SK-N-DZ (cell line): ENCODE results near the gene FBXO46. TPM values are rescaled to one million over a fixed set of nuclear protein-coding genes. Genes with fewer than 3 reads are reported as not detected.

Experiments
- DNase-seq: peaks from one replicate; pipeline ENCODE4 v3.0.0-alpha.2; 2015; ENCODE audit warnings: low spot score
- polyA plus RNA-seq, 2 experiments: library from polyadenylated mRNA; depleted of rRNA; stranded (reverse); fragments of >200 nt; gene quantifications; 2 replicates each; pipeline ENCODE4 v1.2.3, GENCODE V29; 2014

The FBXO46 gene, protein sequence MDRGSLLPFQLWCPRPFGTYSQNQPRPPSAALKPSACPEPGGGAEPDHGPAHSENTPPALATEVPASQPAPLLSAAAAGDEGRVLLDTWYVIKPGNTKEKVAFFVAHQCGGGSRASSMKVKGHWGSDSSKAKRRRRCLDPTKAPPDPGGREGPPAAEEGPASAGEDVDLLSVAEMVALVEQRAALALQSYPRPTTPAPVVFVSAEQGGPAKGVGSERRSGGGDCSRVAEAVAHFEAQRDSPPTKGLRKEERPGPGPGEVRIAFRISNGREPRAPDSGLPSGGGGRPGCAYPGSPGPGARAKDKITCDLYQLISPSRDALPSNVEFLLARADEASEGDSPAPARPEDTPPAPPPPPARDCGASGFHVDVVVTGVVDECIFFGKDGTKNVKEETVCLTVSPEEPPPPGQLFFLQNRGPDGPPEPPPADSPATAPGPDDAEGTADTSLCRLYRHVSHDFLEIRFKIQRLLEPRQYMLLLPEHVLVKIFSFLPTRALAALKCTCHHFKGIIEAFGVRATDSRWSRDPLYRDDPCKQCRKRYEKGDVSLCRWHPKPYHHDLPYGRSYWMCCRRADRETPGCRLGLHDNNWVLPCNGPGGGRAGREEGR
- polyA plus RNA-seq (2014; cell fraction: cytosol; rRNA removed): 19.3 and 21.5 TPM in 2 replicates
- polyA plus RNA-seq (2014; cell fraction: nucleus; rRNA removed): 14.3 and 17.0 TPM in 2 replicates

- peak; percentile 99 for DNase-seq
Observed at GRCh38 chr19:45730368-45731288, at the start of gene FBXO46. Gene FBXO46 (minus strand): TSS chr19:45730896. CDS start chr19:45713495, 17,401 bp downstream.

DNA sequence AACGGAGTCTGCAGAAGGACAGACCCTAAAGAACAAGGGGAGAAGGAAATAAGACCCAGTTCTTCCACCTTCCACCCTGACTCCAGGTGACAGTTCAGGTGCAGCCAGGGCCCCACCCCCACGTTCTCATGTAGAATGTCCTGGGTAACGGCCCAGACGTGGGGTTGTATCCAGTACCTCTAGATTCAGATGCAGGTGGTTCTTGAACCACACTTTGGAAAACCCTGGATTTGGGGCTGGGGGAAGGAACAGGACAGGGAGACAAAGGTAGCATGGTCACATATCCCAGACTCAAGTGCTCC, 49.4 kb upstream of the FBXO46 start:
- no peak for DNase-seq

DNA sequence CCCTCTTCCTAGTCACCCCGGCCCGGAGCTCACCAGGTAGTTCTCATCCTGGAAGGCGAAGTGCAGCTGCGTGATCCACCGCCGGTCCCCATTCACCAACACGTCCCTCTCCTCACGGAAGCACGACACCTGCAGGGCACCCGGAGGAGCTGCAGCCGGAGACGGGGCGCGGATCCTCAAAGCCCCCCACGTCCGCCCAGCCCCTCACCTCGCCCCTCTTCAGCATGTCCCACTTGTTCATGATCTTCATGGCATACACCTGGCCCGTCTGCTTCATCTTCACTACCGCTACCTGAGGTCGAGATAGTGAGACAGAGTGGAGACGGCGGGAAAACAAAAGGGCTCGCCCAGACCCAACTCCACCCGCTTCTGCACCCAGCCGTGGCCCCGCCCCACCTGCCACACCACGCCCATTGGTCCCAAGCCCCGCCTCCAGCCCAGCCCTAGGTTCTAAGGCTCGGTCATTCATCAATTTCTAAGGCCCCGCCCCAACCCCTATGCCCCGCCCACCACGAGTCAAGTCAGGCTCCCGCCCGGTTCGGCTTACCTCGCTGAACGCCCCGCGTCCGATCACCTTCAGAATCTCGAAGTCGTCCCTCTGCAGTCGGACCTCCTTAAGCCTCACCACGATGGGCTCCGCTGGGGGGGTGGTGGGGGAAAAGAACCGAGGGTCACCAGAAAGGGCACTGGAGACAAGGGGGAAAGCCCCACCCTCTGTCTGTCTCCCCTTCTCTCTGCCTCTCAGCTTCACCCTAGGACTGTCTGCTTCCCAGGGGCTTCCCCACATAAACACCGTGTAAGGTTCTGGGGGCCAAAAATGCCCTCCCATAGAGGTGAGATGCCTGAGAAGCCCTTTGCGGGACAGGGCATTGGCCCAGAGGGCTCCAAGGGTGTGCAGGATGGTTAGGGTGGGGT, 48.8 kb upstream of the FBXO46 start:
- DNase-seq: no peak

DNA sequence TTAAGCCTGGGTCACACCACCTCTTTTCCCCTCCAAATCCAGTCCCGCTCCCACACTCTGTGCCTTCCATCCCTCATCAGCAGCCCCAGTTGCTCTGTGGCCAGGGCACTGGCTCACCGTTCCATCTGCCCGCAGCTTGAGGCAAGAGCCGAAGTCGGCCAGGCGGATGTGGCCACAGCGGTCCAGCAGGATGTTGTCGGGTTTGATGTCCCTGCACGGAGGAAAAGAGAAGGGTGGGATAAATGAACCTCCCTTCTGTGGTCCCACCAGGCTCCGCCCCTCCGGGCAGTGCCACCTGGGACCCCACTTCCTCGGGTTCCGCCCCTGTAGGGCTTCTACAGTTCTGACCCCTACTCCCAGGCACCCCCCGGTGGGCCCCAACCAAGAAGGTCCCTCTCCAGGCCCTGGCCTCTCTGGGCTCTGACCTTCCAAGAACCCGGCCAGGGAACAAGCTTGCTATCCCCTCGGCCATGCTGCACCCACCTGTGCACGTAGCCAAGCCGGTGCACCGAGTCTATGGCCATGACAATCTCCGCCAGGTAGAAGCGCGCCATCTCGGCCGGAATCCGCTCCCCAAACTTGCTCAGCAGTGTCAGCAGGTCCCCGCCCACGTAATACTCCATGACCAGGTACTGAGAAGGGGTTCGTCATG, 47.4 kb upstream of the FBXO46 start:
- DNase-seq: no peak

- no peak for DNase-seq
Observed at GRCh38 chr19:45777395-45777961, 46.8 kb upstream of the FBXO46 start.

DNA sequence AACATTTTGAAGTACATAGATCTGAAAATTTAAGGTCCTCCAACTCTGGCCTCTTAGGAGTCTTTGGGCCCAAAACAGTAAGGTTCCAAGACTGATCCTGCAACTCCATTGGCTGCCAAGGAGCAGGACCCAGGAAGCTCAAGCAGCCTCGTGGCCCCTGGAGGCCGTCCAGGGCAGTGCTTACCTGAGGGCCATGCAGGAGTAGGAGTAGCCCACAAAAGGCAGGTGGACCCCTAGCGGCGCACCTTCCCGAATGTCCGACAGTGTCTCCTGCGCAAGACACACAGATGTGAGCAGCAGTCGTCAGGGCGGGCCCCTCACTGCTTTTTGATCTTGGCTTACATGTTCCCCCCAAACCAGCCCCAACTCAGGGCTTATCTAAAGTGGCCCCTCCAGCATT, 44.1 kb upstream of the FBXO46 start:
- no peak for DNase-seq

DNA sequence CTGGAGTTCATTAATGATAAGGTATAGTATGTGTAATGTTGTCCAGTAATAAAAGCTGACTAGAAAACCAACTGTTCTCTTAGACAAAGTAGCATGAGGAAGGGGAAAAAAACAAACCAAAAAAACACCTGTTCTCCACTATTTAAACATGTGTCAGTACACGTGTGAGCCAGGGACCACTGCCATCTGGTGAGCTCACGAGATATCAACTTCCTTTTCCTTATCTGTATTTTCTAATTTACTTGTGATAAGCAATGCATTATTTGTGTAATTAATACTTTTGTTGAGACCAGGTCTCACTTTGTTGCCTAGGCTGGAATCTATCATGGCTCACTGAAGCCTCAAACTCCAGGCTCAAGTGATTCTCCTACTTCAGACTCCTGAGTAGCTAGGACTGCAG, 42.7 kb upstream of the FBXO46 start:
- DNase-seq: no peak

GRCh38 chr19:45772912-45773311, 42.2 kb upstream of the FBXO46 start:
- DNase-seq: no peak

GRCh38 chr19:45772130-45772840, 41.6 kb upstream of the FBXO46 start:
- no peak for DNase-seq

DNA sequence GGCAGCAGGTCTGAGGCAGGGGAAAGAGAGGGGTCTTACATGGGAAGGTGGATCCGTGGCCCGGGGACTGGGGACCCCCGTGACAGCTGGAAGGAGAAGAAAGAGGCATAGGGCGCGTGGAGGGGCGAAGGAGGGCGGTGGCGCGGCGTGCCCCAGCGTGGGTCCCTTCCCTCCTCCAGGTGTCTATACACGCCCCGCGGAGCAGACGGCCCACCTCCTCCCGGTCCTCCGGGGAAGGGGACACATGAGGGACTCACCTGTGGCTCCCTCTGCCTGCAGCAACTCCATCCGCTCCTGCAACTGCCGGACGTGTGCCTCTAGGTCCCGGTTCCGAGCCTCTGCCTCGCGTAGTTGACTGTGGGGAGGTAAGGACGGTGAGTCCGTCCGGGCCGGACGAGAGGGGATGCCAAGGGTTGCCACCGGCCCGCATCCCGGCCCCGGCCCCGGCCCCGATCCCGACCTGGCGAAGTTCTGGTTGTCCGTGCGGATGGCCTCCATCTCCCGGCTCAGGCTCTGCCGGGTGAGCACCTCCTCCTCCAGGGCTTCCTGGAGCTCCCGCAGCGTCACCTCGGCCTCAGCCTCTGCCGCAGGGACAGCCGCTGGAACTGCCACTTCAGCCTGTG, 40.7 kb upstream of the FBXO46 start:
- no peak for DNase-seq

DNA sequence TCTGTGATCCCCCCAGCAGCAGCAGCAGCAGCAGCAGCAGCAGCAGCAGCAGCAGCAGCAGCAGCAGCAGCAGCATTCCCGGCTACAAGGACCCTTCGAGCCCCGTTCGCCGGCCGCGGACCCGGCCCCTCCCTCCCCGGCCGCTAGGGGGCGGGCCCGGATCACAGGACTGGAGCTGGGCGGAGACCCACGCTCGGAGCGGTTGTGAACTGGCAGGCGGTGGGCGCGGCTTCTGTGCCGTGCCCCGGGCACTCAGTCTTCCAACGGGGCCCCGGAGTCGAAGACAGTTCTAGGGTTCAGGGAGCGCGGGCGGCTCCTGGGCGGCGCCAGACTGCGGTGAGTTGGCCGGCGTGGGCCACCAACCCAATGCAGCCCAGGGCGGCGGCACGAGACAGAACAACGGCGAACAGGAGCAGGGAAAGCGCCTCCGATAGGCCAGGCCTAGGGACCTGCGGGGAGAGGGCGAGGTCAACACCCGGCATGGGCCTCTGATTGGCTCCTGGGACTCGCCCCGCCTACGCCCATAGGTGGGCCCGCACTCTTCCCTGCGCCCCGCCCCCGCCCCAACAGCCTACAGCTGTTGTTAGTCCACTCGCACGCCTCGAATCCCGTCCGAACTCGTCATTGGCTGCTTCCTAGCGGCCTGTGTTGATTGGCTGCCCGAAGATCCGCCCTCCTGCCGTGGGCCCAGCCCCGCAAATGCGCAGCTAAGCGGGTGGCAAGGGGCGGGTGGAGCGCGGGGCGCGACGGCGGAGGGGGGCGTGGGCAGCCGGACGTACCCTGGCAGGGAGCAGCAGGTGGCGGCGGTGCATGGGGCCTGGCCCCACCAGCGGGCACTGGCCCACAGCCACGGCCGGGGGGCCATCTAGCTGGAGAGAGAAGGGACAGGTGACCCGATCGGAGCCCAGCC, 39.8 kb upstream of the FBXO46 start:
- DNase-seq: peak; percentile 97

- DNase-seq: no peak
Observed at GRCh38 chr19:45769821-45770191, 39.1 kb upstream of the FBXO46 start.

DNA sequence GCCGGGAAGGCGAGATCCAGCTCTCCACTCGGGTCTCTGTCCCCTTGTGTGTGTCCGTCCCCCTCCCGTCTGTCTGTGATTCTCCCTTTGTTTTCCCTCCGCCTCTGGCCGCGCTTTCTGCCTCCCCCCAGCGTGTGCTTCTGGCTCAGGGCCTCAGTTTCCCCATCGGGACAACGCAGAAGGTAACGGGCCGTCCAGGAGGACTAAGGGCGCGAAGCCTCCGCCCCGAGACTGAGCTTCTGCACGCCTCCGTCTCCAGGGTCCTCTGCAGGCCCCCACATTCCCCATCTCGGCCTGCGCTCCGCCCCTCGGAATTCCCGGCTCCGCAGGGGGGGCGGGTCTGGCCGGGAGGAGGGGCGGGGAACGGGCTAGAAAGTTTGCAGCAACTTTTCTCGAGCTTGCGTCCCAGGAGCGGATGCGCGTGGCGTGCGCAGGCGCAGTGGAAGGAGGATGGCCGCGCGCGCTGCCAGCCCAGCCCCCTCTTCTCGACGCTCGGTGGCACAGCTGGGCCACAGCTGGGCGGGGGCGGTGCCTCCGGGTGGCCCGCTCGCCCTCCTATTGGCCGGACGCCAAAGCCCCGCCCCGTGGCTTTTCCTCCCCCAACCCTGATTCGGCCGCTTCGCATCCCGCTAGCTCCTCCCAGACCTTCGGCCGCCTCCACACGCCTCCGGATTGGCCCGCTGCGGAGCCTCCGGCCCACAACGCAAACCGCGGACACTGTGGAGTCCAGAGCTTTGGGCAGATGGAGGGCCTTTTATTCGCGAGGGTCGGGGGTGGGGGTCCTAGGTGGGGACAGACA, 38.5 kb upstream of the FBXO46 start, which contains the start of gene SIX5:
TSS of gene SIX5 (minus strand) at position 269 of the 799 bp plus-strand sequence. CDS start 408 bp downstream, outside the sequence.
- DNase-seq: peak; percentile 93

DNA sequence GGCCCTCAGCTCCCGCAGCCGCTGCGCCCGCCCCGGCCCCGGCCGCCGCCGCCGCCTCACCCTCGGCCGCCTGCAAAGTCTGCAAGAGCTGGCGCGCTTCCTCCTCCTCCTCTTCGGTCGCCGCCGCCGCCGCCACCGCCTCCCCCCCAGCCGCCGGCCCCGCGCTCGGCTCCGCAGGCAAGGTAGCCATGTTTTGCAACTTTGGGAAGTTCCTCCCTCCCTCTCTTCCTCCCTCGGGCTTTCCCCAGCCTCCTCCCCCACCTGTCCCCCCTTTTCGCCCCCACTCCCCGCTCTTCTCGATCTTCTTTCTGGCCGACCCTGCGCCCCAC, 37.9 kb upstream of the FBXO46 start:
- DNase-seq: no peak

DNA sequence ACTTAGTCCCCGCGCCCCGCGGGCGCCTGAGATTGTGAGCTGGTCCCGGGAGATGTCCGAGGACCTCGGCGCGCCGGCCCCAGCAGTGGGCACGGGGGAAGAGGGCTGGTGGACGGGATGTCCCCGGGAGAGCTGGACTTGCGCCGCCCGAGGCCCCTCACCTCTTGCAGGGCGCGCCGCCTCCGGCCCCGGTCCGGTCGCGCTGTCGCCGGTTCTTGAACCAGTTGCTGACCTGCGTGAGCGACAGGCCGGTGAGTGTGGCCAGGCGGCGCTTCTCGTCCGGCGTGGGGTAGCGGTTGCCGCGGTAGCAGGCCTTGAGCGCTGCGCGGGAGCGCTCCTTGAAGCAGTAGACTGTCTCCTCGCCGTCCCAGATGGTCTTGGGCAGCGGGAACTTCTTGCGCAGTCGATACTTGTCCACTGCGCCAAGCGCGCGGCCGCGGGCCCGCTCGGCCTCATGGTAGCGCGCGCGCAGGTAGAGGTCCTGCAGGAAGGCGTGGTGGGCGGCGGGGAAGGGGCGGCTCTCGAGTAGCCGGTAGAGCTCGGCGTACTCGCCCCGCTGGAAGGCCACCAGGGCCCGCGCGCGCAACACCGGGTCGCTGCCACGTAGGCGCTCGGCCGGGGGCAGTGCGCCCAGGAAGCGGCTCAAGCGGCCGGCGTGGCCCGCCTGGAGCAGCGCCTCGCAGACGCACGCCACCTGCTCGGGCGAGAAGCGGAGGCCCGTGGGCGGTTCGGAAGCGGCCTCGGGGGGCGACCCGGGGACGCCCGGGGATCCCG, 37.4 kb upstream of the FBXO46 start:
- DNase-seq: peak; percentile 41

- no peak for DNase-seq
Observed at GRCh38 chr19:45767410-45767880, 36.7 kb upstream of the FBXO46 start.
